Measurements from ENCODE around the gene SPTBN5. TPM values are rescaled to one million over a fixed set of nuclear protein-coding genes. Genes with fewer than 3 reads are reported as not detected.

SPTBN5 gene
- total RNA-seq, 4 donors from 2014 or later, result 1.3 to 3.3 (median 2.0) TPM

DNA sequence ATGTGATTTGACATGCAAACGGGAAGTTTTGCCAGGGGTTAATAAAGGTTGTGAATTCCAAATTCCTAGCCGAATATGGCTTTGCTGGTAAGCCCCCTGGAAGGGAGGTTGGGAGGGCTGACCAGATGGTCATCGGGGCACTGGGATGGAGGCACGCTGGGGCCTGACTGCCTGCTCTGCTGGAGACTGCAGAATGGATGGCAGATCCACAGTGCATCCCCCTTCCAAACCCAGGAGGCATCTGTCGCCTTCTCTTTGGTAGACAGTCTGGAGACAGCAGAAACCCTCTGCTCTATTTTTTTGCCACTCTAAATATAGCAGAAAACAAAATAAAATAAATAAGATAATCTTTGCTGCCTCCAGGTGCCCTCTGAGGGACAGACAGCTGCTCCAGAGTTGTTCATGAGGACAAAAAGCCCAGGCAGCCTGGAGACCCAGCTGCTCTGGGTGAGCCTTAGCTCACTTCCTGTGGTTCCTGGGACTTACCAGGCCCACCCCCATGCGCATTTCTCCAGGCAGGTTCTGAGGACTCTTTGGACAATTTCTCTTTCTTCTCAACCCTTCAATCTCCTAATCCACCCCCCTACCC lies 6.1 kb upstream of the SPTBN5 start:
- 72 to 82% methylated on average over 6 of the region's 6 CpGs for WGBS, 2 donors
- intact Hi-C loops (cut with DNase I; ENCODE audit: low total_unique reads), result no loop called here
- DNase-seq (ENCODE audit: low spot score in 2 of 2), result no peak
- TF ChIP-seq CTCF (IDR thresholded peaks at IDR 0.05), result no peak
- no peak for TF ChIP-seq POLR2A (IDR thresholded peaks at IDR 0.05)
- no peak overlapping the region for H3K4me3 ChIP-seq (ENCODE audit: low read depth, poor library complexity, severe bottlenecking)

GRCh38 chr15:41897363-41897799 lies 3.5 kb upstream of the SPTBN5 start:
- no peak overlapping the region for H3K4me3 ChIP-seq (ENCODE audit: low read depth, poor library complexity, severe bottlenecking)
- intact Hi-C loops (cut with DNase I; ENCODE audit: low total_unique reads), result no loop called here
- no peak for DNase-seq (ENCODE audit: low spot score in 2 of 2)
- 61 to 64% methylated on average over 8 of the region's 8 CpGs for WGBS, 2 donors
- no peak for TF ChIP-seq CTCF (IDR thresholded peaks at IDR 0.05)
- no peak for TF ChIP-seq POLR2A (IDR thresholded peaks at IDR 0.05)

DNA sequence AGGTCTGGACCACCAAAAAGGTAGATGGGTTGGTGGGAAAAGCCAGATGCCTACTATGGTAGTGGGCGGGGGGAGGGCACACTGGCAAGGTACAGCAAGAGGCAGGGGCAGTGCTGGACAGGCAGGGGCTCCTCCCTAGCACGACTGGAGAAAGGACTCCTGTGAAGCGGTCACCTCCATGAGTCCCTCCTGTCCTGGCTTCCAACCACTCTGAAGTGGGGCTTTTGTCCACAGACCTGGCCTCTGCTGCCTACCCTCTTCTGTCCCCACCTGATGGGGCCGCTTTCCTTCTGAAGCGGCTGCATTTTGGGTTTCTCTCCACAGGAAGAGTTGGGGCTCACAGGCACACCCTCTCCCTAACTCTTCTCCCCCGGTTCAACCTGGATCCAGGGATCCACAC lies 2.7 kb upstream of the SPTBN5 start:
- DNase-seq (ENCODE audit: low spot score in 2 of 2), result no peak
- 84 to 94% methylated on average over 6 of the region's 6 CpGs for WGBS, 2 donors
- H3K4me3 ChIP-seq (ENCODE audit: low read depth, poor library complexity, severe bottlenecking), result no peak overlapping the region
- TF ChIP-seq CTCF (IDR thresholded peaks at IDR 0.05) (no peak), POLR2A (IDR thresholded peaks at IDR 0.05) (no peak)
- intact Hi-C loops (cut with DNase I; ENCODE audit: low total_unique reads), result no loop called here

GRCh38 chr15:41895957-41896356 lies 2.1 kb upstream of the SPTBN5 start:
- no peak overlapping the region for H3K4me3 ChIP-seq (ENCODE audit: low read depth, poor library complexity, severe bottlenecking)
- DNase-seq (ENCODE audit: low spot score in 2 of 2), result no peak
- TF ChIP-seq CTCF (IDR thresholded peaks at IDR 0.05), result no peak
- no peak for TF ChIP-seq POLR2A (IDR thresholded peaks at IDR 0.05)
- WGBS, 2 donors, result 100% methylated on average over 1 of the region's 1 CpG
- intact Hi-C loops (cut with DNase I; ENCODE audit: low total_unique reads), result no loop called here

DNA sequence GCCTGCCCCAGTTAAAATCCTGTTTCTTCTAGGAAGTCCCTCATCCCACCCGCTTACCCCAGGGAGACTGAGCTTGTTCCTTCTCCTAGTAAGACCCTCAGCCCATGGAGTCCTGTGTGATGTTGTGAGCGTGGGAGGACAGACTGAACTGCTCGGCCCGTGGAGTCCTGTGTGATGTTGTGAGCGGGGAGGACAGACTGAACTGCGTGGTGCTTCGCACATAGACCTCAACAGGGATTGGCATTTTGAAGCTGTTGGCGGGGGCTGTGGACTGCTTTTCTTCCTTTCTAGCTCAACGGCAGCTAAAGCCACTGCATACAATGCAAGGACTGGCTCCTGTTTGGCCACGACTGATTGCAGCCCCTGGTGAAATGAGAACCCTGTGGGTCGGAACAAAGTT lies 1.6 kb upstream of the SPTBN5 start:
- 88 to 95% methylated on average over 11 of the region's 11 CpGs for WGBS, 2 donors
- no peak overlapping the region for H3K4me3 ChIP-seq (ENCODE audit: low read depth, poor library complexity, severe bottlenecking)
- DNase-seq (ENCODE audit: low spot score in 2 of 2), result no peak
- no peak for TF ChIP-seq CTCF (IDR thresholded peaks at IDR 0.05)
- no peak for TF ChIP-seq POLR2A (IDR thresholded peaks at IDR 0.05)
- intact Hi-C loops (cut with DNase I; ENCODE audit: low total_unique reads), result no loop called here
